HFFc6 (cell line): ENCODE data around the gene SLC22A17. TPM values are rescaled to one million over a fixed set of nuclear protein-coding genes. Genes with fewer than 3 reads are reported as not detected.

Experiments
- DNase-seq: peaks from one replicate; pipeline ENCODE4 v3.0.0-alpha.2; 2018
- H3K27ac Mint-ChIP-seq: 2 replicates; pipeline ENCODE4 v1.8.0; 2020; ENCODE audit warnings: mild to moderate bottlenecking, mixed read lengths
- H3K27me3 Mint-ChIP-seq: 2 replicates; pipeline ENCODE4 v1.8.0; 2021; ENCODE audit warnings: mild to moderate bottlenecking, moderate library complexity, mixed read lengths; ENCODE audit not compliant: insufficient read depth
- H3K36me3 Mint-ChIP-seq: 2 replicates; pipeline ENCODE4 v1.8.0; 2021; ENCODE audit warnings: low read depth, mixed read lengths
- H3K4me1 Mint-ChIP-seq: 2 replicates; pipeline ENCODE4 v1.8.0; 2020; ENCODE audit warnings: low read depth, mixed read lengths
- H3K4me3 Mint-ChIP-seq: 2 replicates; pipeline ENCODE4 v1.8.0; 2020; ENCODE audit warnings: mild to moderate bottlenecking, moderate library complexity, mixed read lengths
- H3K9me3 Mint-ChIP-seq: 2 replicates; pipeline ENCODE4 v1.8.0; 2020; ENCODE audit warnings: mild to moderate bottlenecking, mixed read lengths
- CTCF ChIP-seq: fragments of 200-600 bp; sonication (generic); IDR thresholded peaks from 2 replicates; pipeline ENCODE4 v1.5.0; 2021; ENCODE audit warnings: antibody characterized with exemption, mild to moderate bottlenecking
- total RNA-seq, 6 experiments: library from RNA; stranded (reverse); fragmentation: NEBNext Ultra II Directional; extraction: Animal tissue kit (Norgen Biotek cat#: 25700); gene quantifications; 2 replicates in 1 of 6; 3 replicates in 5 of 6; pipeline ENCODE4 v1.2.3, GENCODE V29; 2021

Gene SLC22A17
- total RNA-seq, 6 experiments from 2014 or later, result 11.7 to 15.6 (median 13.1) TPM

GRCh38 chr14:23355871-23356435, 3.3 kb upstream of the SLC22A17 start:
- Mint-ChIP-seq H3K9me3 (no peaks in the 10 kb centered on the region), H3K4me1 (peaks cover 12% of the 10 kb centered on the region), H3K36me3 (peaks cover 5% of the 10 kb centered on the region; the same call in 1 of the 2 replicates), H3K4me3 (no peak overlapping the region), H3K27me3 (peaks cover 9% of the 10 kb centered on the region), H3K27ac (no peak overlapping the region)
- no peak for TF ChIP-seq CTCF
- DNase-seq, result no peak

GRCh38 chr14:23354990-23355389, 2.3 kb upstream of the SLC22A17 start:
- DNase-seq, result no peak
- Mint-ChIP-seq H3K27me3 (peaks cover 14% of the 10 kb centered on the region), H3K9me3 (no peaks in the 10 kb centered on the region), H3K4me1 (peaks cover 10% of the 10 kb centered on the region; the same call in 1 of the 2 replicates), H3K4me3 (no peak overlapping the region), H3K27ac (no peak overlapping the region), H3K36me3 (peaks cover 8% of the 10 kb centered on the region; the same call in 1 of the 2 replicates)
- no peak for TF ChIP-seq CTCF

GRCh38 chr14:23353433-23353780, 720 bp upstream of the SLC22A17 start:
- TF ChIP-seq CTCF, result no peak
- Mint-ChIP-seq H3K4me3 (peak overlapping the region; percentile 79), H3K4me1 (peaks cover 10% of the 10 kb centered on the region; the same call in 1 of the 2 replicates), H3K9me3 (no peaks in the 10 kb centered on the region), H3K27ac (peak overlapping the region; percentile 47), H3K27me3 (peaks cover 14% of the 10 kb centered on the region), H3K36me3 (peaks cover 8% of the 10 kb centered on the region; the same call in 1 of the 2 replicates)
- no peak for DNase-seq

- peaks cover 10% of the 10 kb centered on the region; the same call in 1 of the 2 replicates for H3K4me1 Mint-ChIP-seq
- DNase-seq, result no peak
- no peaks in the 10 kb centered on the region for H3K9me3 Mint-ChIP-seq
- peaks cover 11% of the 10 kb centered on the region for H3K27me3 Mint-ChIP-seq
- H3K27ac Mint-ChIP-seq, result no peak overlapping the region
- peak overlapping the region; percentile 79 for H3K4me3 Mint-ChIP-seq
- TF ChIP-seq CTCF, result peak; percentile 30
- H3K36me3 Mint-ChIP-seq, result peaks cover 8% of the 10 kb centered on the region; the same call in 1 of the 2 replicates
These were observed 794 bp downstream of the SLC22A17 start for GRCh38 chr14:23351681-23352505.

GRCh38 chr14:23349156-23349845, 3.4 kb downstream of the SLC22A17 start:
- Mint-ChIP-seq H3K4me3 (no peak overlapping the region), H3K27ac (no peak overlapping the region), H3K27me3 (peaks cover 9% of the 10 kb centered on the region), H3K9me3 (no peaks in the 10 kb centered on the region), H3K36me3 (peaks cover 8% of the 10 kb centered on the region; the same call in 1 of the 2 replicates), H3K4me1 (peaks cover 10% of the 10 kb centered on the region; the same call in 1 of the 2 replicates)
- TF ChIP-seq CTCF, result no peak
- no peak for DNase-seq
